AG04449 (cell line): ENCODE measurements around the gene DENND5B.
"Not testable (repeated sequence)": the region's sequence is repeated elsewhere in the genome, so short reads cannot be mapped to it uniquely, and the experiment has no call there.

Source experiments
- CTCF ChIA-PET: fragments of 350-600 bp; formaldehyde crosslinking; extraction: SDS; loops from one replicate; lab custom pipeline; 2021; ENCODE audit warnings: antibody characterized with exemption; lab: Yijun Ruan, JAX
- POLR2A ChIA-PET: fragments of 400-600, 350-600 bp; formaldehyde crosslinking; extraction: SDS; loops from one replicate; lab custom pipeline; 2020; ENCODE audit warnings: antibody characterized with exemption, inconsistent platforms; lab: Yijun Ruan, JAX
- DNase-seq: peaks from one replicate; pipeline ENCODE4 v3.0.0-alpha.2; 2010; ENCODE audit warnings: low read depth, low spot score
- H3K4me3 ChIP-seq: 2 replicates; pipeline ENCODE4 v1.5.1; 2011; ENCODE audit warnings: low read depth, mild to moderate bottlenecking, control low read depth, low read length
- TF ChIP-seq, protein P1 (sequence below): IDR thresholded peaks from one replicate; pipeline ENCODE4 v1.5.1; 2011; ENCODE audit warnings: mild to moderate bottlenecking, moderate library complexity, low read length, control low read depth, inconsistent platforms; ENCODE audit not compliant: insufficient read depth; ENCODE audit errors: missing control alignments

DENND5B gene

DNA sequence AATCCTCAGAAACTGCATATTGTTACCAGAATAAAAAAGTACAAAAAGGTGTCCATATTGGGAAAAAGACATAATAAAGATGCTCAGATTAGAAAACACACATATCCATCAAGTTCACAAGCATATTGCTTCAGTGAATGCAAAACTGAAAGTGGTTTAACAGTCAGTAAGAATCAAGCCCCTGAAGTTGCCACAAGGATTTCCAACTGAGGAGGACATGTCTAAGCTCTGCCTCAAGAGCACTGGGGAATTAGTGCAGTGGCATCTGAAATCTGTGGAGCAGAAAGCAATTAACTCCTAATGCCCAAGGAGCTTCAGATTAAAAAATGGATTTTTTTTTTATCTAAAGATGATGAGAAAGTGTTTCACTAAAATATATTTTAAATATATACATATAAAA, 113.2 kb downstream of the DENND5B start:
- TF ChIP-seq, protein P1, sequence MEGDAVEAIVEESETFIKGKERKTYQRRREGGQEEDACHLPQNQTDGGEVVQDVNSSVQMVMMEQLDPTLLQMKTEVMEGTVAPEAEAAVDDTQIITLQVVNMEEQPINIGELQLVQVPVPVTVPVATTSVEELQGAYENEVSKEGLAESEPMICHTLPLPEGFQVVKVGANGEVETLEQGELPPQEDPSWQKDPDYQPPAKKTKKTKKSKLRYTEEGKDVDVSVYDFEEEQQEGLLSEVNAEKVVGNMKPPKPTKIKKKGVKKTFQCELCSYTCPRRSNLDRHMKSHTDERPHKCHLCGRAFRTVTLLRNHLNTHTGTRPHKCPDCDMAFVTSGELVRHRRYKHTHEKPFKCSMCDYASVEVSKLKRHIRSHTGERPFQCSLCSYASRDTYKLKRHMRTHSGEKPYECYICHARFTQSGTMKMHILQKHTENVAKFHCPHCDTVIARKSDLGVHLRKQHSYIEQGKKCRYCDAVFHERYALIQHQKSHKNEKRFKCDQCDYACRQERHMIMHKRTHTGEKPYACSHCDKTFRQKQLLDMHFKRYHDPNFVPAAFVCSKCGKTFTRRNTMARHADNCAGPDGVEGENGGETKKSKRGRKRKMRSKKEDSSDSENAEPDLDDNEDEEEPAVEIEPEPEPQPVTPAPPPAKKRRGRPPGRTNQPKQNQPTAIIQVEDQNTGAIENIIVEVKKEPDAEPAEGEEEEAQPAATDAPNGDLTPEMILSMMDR: no peak
- DNase-seq: no peak
- ChIA-PET CTCF (no interaction called here), POLR2A (no interaction called here)
- H3K4me3 ChIP-seq: no peak overlapping the region

DNA sequence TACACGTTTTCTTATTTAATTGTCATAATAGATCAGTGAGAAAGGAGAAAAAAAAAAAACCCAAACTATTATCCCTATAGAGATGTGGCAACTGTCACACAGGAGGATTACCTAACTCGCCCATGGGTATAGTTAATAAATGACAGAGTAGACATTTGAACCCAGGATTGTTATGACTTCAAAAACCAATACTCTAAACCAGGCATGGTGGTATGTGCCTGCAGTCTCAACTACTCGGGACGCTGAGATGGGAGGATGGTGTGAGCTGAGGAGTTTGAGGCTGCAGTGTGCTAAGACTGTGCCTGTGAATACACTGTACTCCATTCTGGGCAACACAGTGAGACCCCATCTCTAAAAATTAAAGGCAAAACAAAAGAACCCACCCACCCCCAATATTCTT, 114.5 kb downstream of the DENND5B start:
- TF ChIP-seq, protein P1: no peak
- ChIA-PET POLR2A (no interaction called here), CTCF (interaction anchor here (1.4 kb wide), 1 partner anchor 54 kb away, joined by 4 read pairs; no protein-coding TSS in a partner anchor)
- no peak for DNase-seq
- no peak overlapping the region for H3K4me3 ChIP-seq

DNA sequence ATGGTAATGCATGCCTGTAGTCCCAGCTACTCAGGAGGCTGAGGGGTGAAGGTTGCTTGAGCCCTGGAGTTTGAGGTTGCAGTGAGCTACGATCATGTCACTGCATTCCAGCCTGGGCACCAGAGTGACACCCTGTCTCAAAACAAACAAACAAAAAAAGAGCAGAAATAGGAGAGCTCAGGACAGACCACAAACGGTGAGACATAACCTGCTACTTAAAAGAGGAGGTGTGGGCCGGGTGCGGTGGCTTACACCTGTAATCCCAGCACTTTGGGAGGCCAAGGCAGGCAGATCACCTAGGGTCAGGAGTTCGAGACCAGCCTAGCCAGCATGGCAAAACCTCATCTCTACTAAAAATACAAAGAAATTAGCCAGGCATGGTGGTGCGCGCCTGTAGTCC, 115.3 kb downstream of the DENND5B start:
- CTCF ChIA-PET: interaction anchor here (1.4 kb wide), 1 partner anchor 53 kb away, joined by 4 read pairs; no protein-coding TSS in a partner anchor
- POLR2A ChIA-PET: not testable (repeated sequence)

DNA sequence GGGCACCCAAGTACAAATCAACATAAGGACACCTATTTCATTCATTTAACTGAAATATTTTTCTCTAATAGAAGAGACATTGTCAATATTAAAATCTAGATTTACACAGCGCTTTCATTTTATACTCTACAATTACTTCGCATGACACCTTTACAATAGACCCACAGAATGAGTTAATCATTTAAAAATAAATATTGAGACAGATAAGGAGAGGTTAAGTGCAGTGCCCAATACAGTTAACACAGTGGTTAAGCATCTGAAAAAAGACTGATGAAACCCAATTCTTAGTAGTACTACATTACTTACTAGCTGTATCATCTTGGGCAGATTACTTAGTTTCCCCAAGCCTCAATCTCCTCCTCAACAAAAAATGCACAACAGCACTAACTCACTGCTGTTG, 116.2 kb downstream of the DENND5B start:
- TF ChIP-seq, protein P1: no peak
- DNase-seq: peak; percentile 23
- H3K4me3 ChIP-seq: no peak overlapping the region
- POLR2A ChIA-PET: no interaction called here
- CTCF ChIA-PET: interaction anchor here (1.2 kb wide), 1 partner anchor 13 kb away, joined by 4 read pairs; no protein-coding TSS in a partner anchor

More for the DNA sequence above, 115.3 kb downstream of the DENND5B start:
- H3K4me3 ChIP-seq, DNase-seq: not testable (repeated sequence)

DNA sequence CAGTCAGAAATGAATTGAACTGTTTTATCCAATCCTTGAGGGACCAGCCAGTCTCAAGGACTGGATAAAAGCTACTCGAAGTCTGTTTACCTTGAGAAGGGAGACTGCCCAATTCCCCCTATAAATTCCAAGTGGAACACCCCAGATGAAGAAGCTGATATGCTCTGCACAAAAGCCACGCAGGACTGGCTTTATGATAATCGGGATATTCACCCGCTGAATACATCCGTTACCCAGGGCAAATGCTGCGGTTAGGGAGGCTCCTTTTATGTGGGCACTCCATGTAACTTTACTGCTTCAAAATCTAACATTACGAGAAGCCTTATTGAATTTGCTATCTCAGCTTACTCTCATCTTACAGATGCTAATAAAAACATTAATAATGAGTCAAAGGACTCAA, 119.1 kb downstream of the DENND5B start:
- ChIA-PET POLR2A (no interaction called here), CTCF (no interaction called here)
- no peak overlapping the region for H3K4me3 ChIP-seq
- TF ChIP-seq, protein P1: no peak
- DNase-seq: no peak

DNA sequence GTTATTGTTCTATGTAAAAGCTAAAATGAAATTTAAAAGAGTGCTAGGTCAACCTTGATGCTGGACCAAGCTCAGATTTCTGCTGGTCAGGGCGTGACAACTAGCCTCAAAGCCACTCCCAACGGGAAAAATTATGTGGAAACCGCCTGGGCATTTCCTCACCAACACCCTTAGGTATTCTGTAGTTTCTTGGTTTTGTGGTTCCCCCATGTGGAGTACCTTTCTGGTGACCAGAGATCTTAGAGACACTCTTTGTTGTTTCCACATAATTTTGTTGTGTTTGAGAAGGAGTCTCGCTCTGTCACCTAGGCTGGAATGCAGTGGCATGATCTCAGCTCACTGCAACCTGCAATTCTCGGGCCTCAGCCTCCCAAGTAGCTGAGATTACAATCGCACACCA, 119.9 kb downstream of the DENND5B start:
- POLR2A ChIA-PET: no interaction called here
- CTCF ChIA-PET: no interaction called here
- DNase-seq: no peak
- H3K4me3 ChIP-seq: no peak overlapping the region
- TF ChIP-seq, protein P1: no peak

DNA sequence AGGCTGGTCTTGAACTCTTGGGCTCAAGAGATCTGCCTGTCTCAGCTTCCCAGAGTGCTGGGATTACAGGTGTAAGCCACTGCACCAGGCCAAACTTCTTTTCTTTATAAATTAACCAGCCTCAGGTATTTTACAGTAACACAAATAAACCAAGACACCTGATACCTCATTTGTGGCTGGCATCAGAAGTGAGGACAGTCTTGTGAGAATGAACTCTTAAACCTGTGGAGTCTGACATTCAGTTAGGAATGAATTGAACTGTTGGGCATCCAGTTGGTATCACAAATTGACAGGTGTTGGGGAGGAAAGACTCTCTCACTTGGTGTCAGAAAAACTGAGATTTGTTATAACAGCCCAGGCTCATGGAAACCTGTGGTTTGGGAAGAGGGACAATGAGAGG, 120.5 kb downstream of the DENND5B start:
- ChIA-PET POLR2A (no interaction called here), CTCF (no interaction called here)
- TF ChIP-seq, protein P1: no peak
- DNase-seq: no peak
- H3K4me3 ChIP-seq: no peak overlapping the region
